HepG2 (cell line): ENCODE results near the gene CES3. TPM values are rescaled to one million over a fixed set of nuclear protein-coding genes. Genes with fewer than 3 reads are reported as not detected.

Experiments
- BHLHE40 ChIP-seq: IDR thresholded peaks from 2 replicates; pipeline ENCODE4 v1.6.1; 2011; ENCODE audit warnings: low read length, improper control_type of control experiment
- CEBPZ ChIP-seq: IDR thresholded peaks from 2 replicates; pipeline ENCODE4 v1.6.1; 2012; ENCODE audit warnings: low read length, improper control_type of control experiment
- FOXK1 ChIP-seq: sonication (generic); formaldehyde crosslinking; IDR thresholded peaks from 2 replicates; pipeline ENCODE4 v1.4.0; 2020; ENCODE audit warnings: low read depth, missing genetic modification reagents, borderline replicate concordance
- HOXA7 ChIP-seq: sonication (generic); formaldehyde crosslinking; IDR thresholded peaks from 2 replicates; pipeline ENCODE4 v1.8.1; 2022; ENCODE audit warnings: mild to moderate bottlenecking, missing genetic modification reagents, moderate library complexity
- JARID2 ChIP-seq: sonication (generic); formaldehyde crosslinking; IDR thresholded peaks from 2 replicates; pipeline ENCODE4 v1.8.1; 2023; ENCODE audit warnings: missing genetic modification reagents, inconsistent platforms; ENCODE audit not compliant: insufficient replicate concordance
- JUND ChIP-seq: sonication (generic); formaldehyde crosslinking; IDR thresholded peaks from 2 replicates; pipeline ENCODE4 v1.8.0; 2022; ENCODE audit warnings: mild to moderate bottlenecking, missing genetic modification reagents
- KAT7 ChIP-seq: IDR thresholded peaks from 2 replicates; pipeline ENCODE4 v1.6.1; 2018; ENCODE audit warnings: borderline replicate concordance, missing compliant biosample characterization
- NCOA2 ChIP-seq: sonication (generic); formaldehyde crosslinking; IDR thresholded peaks from 2 replicates; pipeline ENCODE4 v1.8.0; 2022; ENCODE audit warnings: inconsistent platforms
- NPAS2 ChIP-seq: sonication (generic); formaldehyde crosslinking; IDR thresholded peaks from 2 replicates; pipeline ENCODE4 v1.8.0; 2022; ENCODE audit warnings: mild to moderate bottlenecking, missing genetic modification reagents, borderline replicate concordance
- NR3C1 ChIP-seq: sonication (generic); formaldehyde crosslinking; IDR thresholded peaks from 2 replicates; pipeline ENCODE4 v1.4.0; 2020; ENCODE audit warnings: missing genetic modification reagents
- XBP1 ChIP-seq: sonication (generic); formaldehyde crosslinking; IDR thresholded peaks from 2 replicates; pipeline ENCODE4 v1.5.0; 2020; ENCODE audit warnings: missing genetic modification reagents
- ZBTB7A ChIP-seq: sonication (generic); formaldehyde crosslinking; IDR thresholded peaks from 2 replicates; pipeline ENCODE4 v1.8.0; 2022; ENCODE audit warnings: mild to moderate bottlenecking, missing genetic modification reagents
- ZNF101 ChIP-seq: sonication (generic); formaldehyde crosslinking; IDR thresholded peaks from 2 replicates; pipeline ENCODE4 v1.4.0; 2020; ENCODE audit warnings: mild to moderate bottlenecking, low read depth, missing genetic modification reagents, borderline replicate concordance
- ZNF432 ChIP-seq: sonication (generic); formaldehyde crosslinking; IDR thresholded peaks from 2 replicates; pipeline ENCODE4 v1.5.0; 2020; ENCODE audit warnings: missing genetic modification reagents, mild to moderate bottlenecking, borderline replicate concordance
- ZNF546 ChIP-seq: sonication (generic); formaldehyde crosslinking; conservative IDR thresholded peaks from 2 replicates; pipeline ENCODE4 v1.8.1; 2023; ENCODE audit warnings: mild to moderate bottlenecking, missing genetic modification reagents
- ZNF670 ChIP-seq: sonication (generic); formaldehyde crosslinking; IDR thresholded peaks from 2 replicates; pipeline ENCODE4 v1.8.0; 2022; ENCODE audit warnings: mild to moderate bottlenecking, missing genetic modification reagents, borderline replicate concordance
- ZSCAN25 ChIP-seq: sonication (generic); formaldehyde crosslinking; IDR thresholded peaks from 2 replicates; pipeline ENCODE4 v1.8.0; 2022; ENCODE audit warnings: mild to moderate bottlenecking, missing genetic modification reagents
- polyA plus RNA-seq, 8 experiments: library from polyadenylated mRNA; depleted of rRNA in 3 of 8; stranded (reverse) in 7 of 8; unstranded in 1 of 8; fragments of >200 nt; fragmentation: Illumina TruSeq in 4 of 8; extraction: Trizol in 4 of 8; gene quantifications; 2 replicates each; pipeline versions ENCODE4 v1.2.1 to v1.2.3, GENCODE V29; 2011 to 2016; ENCODE audit warnings: low read depth in 4 of 8, missing spikeins in 1 of 8, mixed read lengths in 1 of 8; ENCODE audit not compliant: insufficient read depth in 1 of 8
- total RNA-seq, 5 experiments: library from RNA; depleted of rRNA; stranded (reverse); fragments of >200 nt; fragmentation: Illumina TruSeq; extraction: Trizol; gene quantifications; 2 replicates each; pipeline ENCODE4 v1.2.3, GENCODE V29; 2016; ENCODE audit warnings: low read depth in 1 of 5
- TF ChIP-seq, protein P1 (sequence below): sonication (generic); formaldehyde crosslinking; IDR thresholded peaks from 2 replicates; pipeline ENCODE4 v1.4.0; 2020; ENCODE audit warnings: missing genetic modification reagents
- TF ChIP-seq, protein P2 (sequence below): sonication (generic); formaldehyde crosslinking; IDR thresholded peaks from 2 replicates; pipeline ENCODE4 v1.8.1; 2023; ENCODE audit warnings: mild to moderate bottlenecking, missing genetic modification reagents
- TF ChIP-seq, protein P3 (sequence below): sonication (generic); formaldehyde crosslinking; IDR thresholded peaks from 2 replicates; pipeline ENCODE4 v1.4.0; 2020; ENCODE audit warnings: mild to moderate bottlenecking, low read depth, missing genetic modification reagents

Gene CES3
- total and polyA plus RNA-seq, 2 of the 13 experiments (the other 11 are each of a cell fraction or from before 2014, with no cell fraction given) = 6.6 to 17.4 TPM

- TF ChIP-seq, protein P1, sequence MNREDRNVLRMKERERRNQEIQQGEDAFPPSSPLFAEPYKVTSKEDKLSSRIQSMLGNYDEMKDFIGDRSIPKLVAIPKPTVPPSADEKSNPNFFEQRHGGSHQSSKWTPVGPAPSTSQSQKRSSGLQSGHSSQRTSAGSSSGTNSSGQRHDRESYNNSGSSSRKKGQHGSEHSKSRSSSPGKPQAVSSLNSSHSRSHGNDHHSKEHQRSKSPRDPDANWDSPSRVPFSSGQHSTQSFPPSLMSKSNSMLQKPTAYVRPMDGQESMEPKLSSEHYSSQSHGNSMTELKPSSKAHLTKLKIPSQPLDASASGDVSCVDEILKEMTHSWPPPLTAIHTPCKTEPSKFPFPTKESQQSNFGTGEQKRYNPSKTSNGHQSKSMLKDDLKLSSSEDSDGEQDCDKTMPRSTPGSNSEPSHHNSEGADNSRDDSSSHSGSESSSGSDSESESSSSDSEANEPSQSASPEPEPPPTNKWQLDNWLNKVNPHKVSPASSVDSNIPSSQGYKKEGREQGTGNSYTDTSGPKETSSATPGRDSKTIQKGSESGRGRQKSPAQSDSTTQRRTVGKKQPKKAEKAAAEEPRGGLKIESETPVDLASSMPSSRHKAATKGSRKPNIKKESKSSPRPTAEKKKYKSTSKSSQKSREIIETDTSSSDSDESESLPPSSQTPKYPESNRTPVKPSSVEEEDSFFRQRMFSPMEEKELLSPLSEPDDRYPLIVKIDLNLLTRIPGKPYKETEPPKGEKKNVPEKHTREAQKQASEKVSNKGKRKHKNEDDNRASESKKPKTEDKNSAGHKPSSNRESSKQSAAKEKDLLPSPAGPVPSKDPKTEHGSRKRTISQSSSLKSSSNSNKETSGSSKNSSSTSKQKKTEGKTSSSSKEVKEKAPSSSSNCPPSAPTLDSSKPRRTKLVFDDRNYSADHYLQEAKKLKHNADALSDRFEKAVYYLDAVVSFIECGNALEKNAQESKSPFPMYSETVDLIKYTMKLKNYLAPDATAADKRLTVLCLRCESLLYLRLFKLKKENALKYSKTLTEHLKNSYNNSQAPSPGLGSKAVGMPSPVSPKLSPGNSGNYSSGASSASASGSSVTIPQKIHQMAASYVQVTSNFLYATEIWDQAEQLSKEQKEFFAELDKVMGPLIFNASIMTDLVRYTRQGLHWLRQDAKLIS (CRISPR knock-in tag) = peak; percentile 83; the same call in 1 of the 2 replicates
- TF ChIP-seq ZNF101 (CRISPR knock-in tag) (no peak), ZNF670 (no peak; the same call in none of the 2 replicates), ZNF432 (no peak), ZNF546 (peak; percentile 95; the same call in 1 of the 2 replicates), KAT7 (CRISPR knock-in tag) (peak; percentile 92), CEBPZ (no peak), NR3C1 (no peak), NPAS2 (CRISPR knock-in tag) (no peak), FOXK1 (peak; percentile 87), NCOA2 (CRISPR knock-in tag) (peak; percentile 60; the same call in 1 of the 2 replicates), BHLHE40 (peak; percentile 37; the same call in 1 of the 2 replicates), JUND (CRISPR knock-in tag) (peak; percentile 52; the same call in 1 of the 2 replicates), HOXA7 (no peak), JARID2 (CRISPR knock-in tag) (peak; percentile 90), ZSCAN25 (CRISPR knock-in tag) (peak; percentile 73; the same call in 1 of the 2 replicates), XBP1 (CRISPR knock-in tag) (no peak), ZBTB7A (peak; percentile 93; the same call in 1 of the 2 replicates)
- TF ChIP-seq, protein P2, sequence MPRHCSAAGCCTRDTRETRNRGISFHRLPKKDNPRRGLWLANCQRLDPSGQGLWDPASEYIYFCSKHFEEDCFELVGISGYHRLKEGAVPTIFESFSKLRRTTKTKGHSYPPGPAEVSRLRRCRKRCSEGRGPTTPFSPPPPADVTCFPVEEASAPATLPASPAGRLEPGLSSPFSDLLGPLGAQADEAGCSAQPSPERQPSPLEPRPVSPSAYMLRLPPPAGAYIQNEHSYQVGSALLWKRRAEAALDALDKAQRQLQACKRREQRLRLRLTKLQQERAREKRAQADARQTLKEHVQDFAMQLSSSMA (CRISPR knock-in tag) = peak; percentile 93
- TF ChIP-seq, protein P3, sequence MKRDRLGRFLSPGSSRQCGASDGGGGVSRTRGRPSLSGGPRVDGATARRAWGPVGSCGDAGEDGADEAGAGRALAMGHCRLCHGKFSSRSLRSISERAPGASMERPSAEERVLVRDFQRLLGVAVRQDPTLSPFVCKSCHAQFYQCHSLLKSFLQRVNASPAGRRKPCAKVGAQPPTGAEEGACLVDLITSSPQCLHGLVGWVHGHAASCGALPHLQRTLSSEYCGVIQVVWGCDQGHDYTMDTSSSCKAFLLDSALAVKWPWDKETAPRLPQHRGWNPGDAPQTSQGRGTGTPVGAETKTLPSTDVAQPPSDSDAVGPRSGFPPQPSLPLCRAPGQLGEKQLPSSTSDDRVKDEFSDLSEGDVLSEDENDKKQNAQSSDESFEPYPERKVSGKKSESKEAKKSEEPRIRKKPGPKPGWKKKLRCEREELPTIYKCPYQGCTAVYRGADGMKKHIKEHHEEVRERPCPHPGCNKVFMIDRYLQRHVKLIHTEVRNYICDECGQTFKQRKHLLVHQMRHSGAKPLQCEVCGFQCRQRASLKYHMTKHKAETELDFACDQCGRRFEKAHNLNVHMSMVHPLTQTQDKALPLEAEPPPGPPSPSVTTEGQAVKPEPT (CRISPR knock-in tag) = no peak
Observed at GRCh38 chr16:66934138-66934838, 26.8 kb upstream of the CES3 start, which contains the start of gene CIAO2B (continued).
